GM23338 (cell line): ENCODE measurements around the gene NDUFS7. TPM values are rescaled to one million over a fixed set of nuclear protein-coding genes. Genes with fewer than 3 reads are reported as not detected.
A peak's percentile ranks its signal among the peaks of the same experiment; 100 is the strongest.

Experiments used
- ATAC-seq: fragments of 200-7000 bp; cut with Tn5 transposase; 3 replicates; pipeline ENCODE4 v1.9.1; 2020
- DNase-seq: peaks from one replicate; pipeline ENCODE4 v3.0.0-alpha.2; 2015; ENCODE audit warnings: low spot score
- H2AFZ ChIP-seq: fragments of 200-600 bp; sonication (generic); 2 replicates; pipeline ENCODE4 v1.8.0; 2016; ENCODE audit warnings: antibody characterized with exemption, mild to moderate bottlenecking, moderate library complexity
- H3F3A ChIP-seq: fragments of 200-600 bp; sonication (generic); replicated peaks from 2 replicates; pipeline ENCODE4 v1.8.0; 2017; ENCODE audit warnings: antibody characterized with exemption, mixed run types, low read depth
- H3K27ac ChIP-seq: fragments of 200-600 bp; sonication (generic); 2 replicates; pipeline ENCODE4 v1.6.1; 2016; ENCODE audit warnings: low read depth
- H3K27me3 ChIP-seq: fragments of 200-600 bp; sonication (generic); 2 replicates; pipeline ENCODE4 v1.8.0; 2016; ENCODE audit warnings: mild to moderate bottlenecking, mixed run types, moderate library complexity; ENCODE audit not compliant: insufficient read depth
- H3K36me3 ChIP-seq: fragments of 200-600 bp; sonication (generic); 2 replicates; pipeline ENCODE4 v1.8.0; 2016; ENCODE audit warnings: mild to moderate bottlenecking; ENCODE audit not compliant: insufficient read depth
- H3K4me1 ChIP-seq: fragments of 200-600 bp; sonication (generic); 2 replicates; pipeline ENCODE4 v1.8.0; 2016; ENCODE audit warnings: mild to moderate bottlenecking, moderate library complexity; ENCODE audit not compliant: insufficient read depth
- H3K4me2 ChIP-seq: fragments of 200-600 bp; sonication (generic); 2 replicates; pipeline ENCODE4 v1.7.1; 2017; ENCODE audit warnings: mixed run types
- H3K4me3 ChIP-seq: fragments of 200-600 bp; sonication (generic); 2 replicates; pipeline ENCODE4 v1.6.1; 2016; ENCODE audit warnings: mixed run types
- H3K79me2 ChIP-seq: fragments of 200-600 bp; sonication (generic); replicated peaks from 2 replicates; pipeline ENCODE4 v1.8.0; 2017; ENCODE audit warnings: mild to moderate bottlenecking; ENCODE audit not compliant: insufficient read depth
- H3K9me2 ChIP-seq: fragments of 200-600 bp; sonication (generic); 2 replicates; pipeline ENCODE4 v1.8.0; 2017; ENCODE audit not compliant: insufficient read depth
- H4K20me1 ChIP-seq: fragments of 200-600 bp; sonication (generic); replicated peaks from 2 replicates; pipeline ENCODE4 v1.8.0; 2017; ENCODE audit warnings: mild to moderate bottlenecking; ENCODE audit not compliant: insufficient read depth
- H3K27ac Mint-ChIP-seq: 2 replicates; pipeline ENCODE4 v1.8.0; 2020; ENCODE audit warnings: inconsistent platforms, mild to moderate bottlenecking, moderate library complexity, mixed read lengths
- H3K27me3 Mint-ChIP-seq: 3 replicates; pipeline ENCODE4 v1.8.0; 2022; ENCODE audit warnings: low read depth, mild to moderate bottlenecking, moderate library complexity, mixed read lengths, inconsistent platforms; ENCODE audit not compliant: insufficient read depth, poor library complexity
- H3K36me3 Mint-ChIP-seq: 3 replicates; pipeline ENCODE4 v1.8.0; 2021; ENCODE audit warnings: low read depth, mild to moderate bottlenecking, inconsistent platforms, moderate library complexity, mixed read lengths
- H3K4me1 Mint-ChIP-seq: 3 replicates; pipeline ENCODE4 v1.8.0; 2020; ENCODE audit warnings: mild to moderate bottlenecking, inconsistent platforms, mixed read lengths
- H3K4me3 Mint-ChIP-seq: 3 replicates; pipeline ENCODE4 v1.8.0; 2021; ENCODE audit warnings: moderate library complexity, mild to moderate bottlenecking, inconsistent platforms, mixed read lengths
- H3K9me3 Mint-ChIP-seq: 3 replicates; pipeline ENCODE4 v1.8.0; 2020; ENCODE audit warnings: moderate library complexity, mild to moderate bottlenecking, inconsistent platforms, mixed read lengths
- CREB1 ChIP-seq: fragments of 250-450 bp; sonication (Bioruptor Pico); IDR thresholded peaks from 2 replicates; pipeline ENCODE4 v1.5.0; 2020; ENCODE audit warnings: low read depth, mild to moderate bottlenecking, moderate library complexity
- CTCF ChIP-seq, 2 experiments: fragments of 200-600 bp in 1 of 2; sonication (generic) in 1 of 2; conservative IDR thresholded peaks; 2 replicates each; pipeline versions ENCODE4 v1.5.1 to v1.6.1; 2016 to 2017; ENCODE audit warnings: antibody characterized with exemption in 2 of 2, low read depth in 2 of 2, mild to moderate bottlenecking in 2 of 2, moderate library complexity in 1 of 2
- JUNB ChIP-seq: IDR thresholded peaks from one replicate; pipeline ENCODE4 v1.6.1; 2016; ENCODE audit warnings: antibody characterized with exemption; ENCODE audit not compliant: unreplicated experiment
- NANOG ChIP-seq: IDR thresholded peaks from 2 replicates; pipeline ENCODE4 v1.6.1; 2016; ENCODE audit warnings: antibody characterized with exemption, borderline replicate concordance
- POLR2AphosphoS5 ChIP-seq: IDR thresholded peaks from 2 replicates; pipeline ENCODE4 v1.6.1; 2016; ENCODE audit warnings: antibody characterized with exemption, low read depth
- REST ChIP-seq: IDR thresholded peaks from one replicate; pipeline ENCODE4 v1.6.1; 2018; ENCODE audit warnings: antibody characterized with exemption; ENCODE audit not compliant: unreplicated experiment
- STAT1 ChIP-seq: IDR thresholded peaks from one replicate; pipeline ENCODE4 v1.6.1; 2016; ENCODE audit warnings: antibody characterized with exemption; ENCODE audit not compliant: unreplicated experiment
- ZNF114 ChIP-seq: fragments of 250-450 bp; sonication (Bioruptor Pico); IDR thresholded peaks from 2 replicates; pipeline ENCODE4 v1.5.0; 2020; ENCODE audit warnings: mild to moderate bottlenecking, moderate library complexity
- ZNF331 ChIP-seq: fragments of 250-450 bp; sonication (Bioruptor Pico); IDR thresholded peaks from 2 replicates; pipeline ENCODE4 v1.5.0; 2020; ENCODE audit warnings: low read depth, mild to moderate bottlenecking, moderate library complexity
- polyA plus RNA-seq: library from polyadenylated mRNA; unstranded; fragments of >200 nt; fragmentation: Nextera tagmentation; extraction: Ambion mirVana; gene quantifications from 2 replicates; pipeline ENCODE4 v1.2.1, GENCODE V29; 2016
- total RNA-seq: library from RNA; depleted of rRNA; stranded (reverse); fragments of >200 nt; shearing (Covaris generic); gene quantifications from 2 replicates; pipeline ENCODE4 v1.2.3, GENCODE V29; 2014
- TF ChIP-seq, protein P1 (sequence below): IDR thresholded peaks from 2 replicates; pipeline ENCODE4 v1.6.1; 2016; ENCODE audit warnings: antibody characterized with exemption

The NDUFS7 gene
- total and polyA plus RNA-seq, 2 experiments from 2014 or later = 132 to 203 TPM

GRCh38 chr19:1353144-1353543, 30.6 kb upstream of the NDUFS7 start:
- Mint-ChIP-seq H3K4me1 (peaks cover 28% of the 10 kb centered on the region), H3K4me3 (no peak overlapping the region), H3K9me3 (peaks cover 2% of the 10 kb centered on the region; the same call in 2 of the 3 replicates), H3K27me3 (peaks cover 11% of the 10 kb centered on the region), H3K27ac (no peak overlapping the region), H3K36me3 (peaks cover 16% of the 10 kb centered on the region)
- Histone ChIP-seq H3K4me1 (peaks cover 26% of the 10 kb centered on the region), H3K4me2 (no peak overlapping the region), H3K27ac (no peak overlapping the region), H3F3A (peaks cover 40% of the 10 kb centered on the region), H2AFZ (no peak overlapping the region), H3K4me3 (no peak overlapping the region), H3K36me3 (no peaks in the 10 kb centered on the region), H3K27me3 (no peaks in the 10 kb centered on the region), H3K79me2 (peaks cover 19% of the 10 kb centered on the region), H3K9me2 (no peaks in the 10 kb centered on the region), H4K20me1 (peaks cover 19% of the 10 kb centered on the region)
- no peak for DNase-seq
- TF ChIP-seq CREB1 (CRISPR knock-in tag) = no peak
- no peak for ATAC-seq

DNA sequence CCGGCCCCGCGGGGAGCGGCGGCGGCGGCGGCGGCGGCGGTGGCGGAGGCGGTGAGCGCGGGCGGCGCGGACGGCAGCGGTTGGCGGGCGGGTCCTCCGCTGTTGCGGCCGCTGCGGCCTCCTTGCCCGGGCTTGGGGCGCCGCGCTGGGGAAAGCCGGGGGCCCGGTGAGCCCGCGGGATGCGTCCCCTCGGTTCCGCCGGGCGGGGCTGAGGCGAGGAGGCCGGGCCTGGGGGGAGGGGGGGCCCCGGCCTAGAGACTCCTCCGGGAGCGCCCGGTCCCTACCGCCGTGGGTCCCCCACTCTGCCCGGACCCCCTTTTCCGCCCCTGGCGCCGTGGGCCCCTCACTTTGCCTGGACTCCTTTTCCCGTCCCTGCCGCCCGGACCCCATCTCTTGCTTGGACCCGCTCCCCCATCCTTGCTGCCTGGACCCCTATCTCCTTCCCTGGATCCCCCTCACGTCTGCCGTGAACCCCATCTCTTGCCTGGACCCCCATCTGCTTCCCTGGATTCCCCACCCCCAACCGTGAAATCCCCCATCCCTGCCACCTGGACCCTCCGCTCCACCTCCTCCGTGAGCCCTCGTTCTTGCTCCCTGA, 28.6 kb upstream of the NDUFS7 start:
- Histone ChIP-seq H3K4me3 (peak overlapping the region; percentile 72), H3K27me3 (no peaks in the 10 kb centered on the region), H3K4me1 (peaks cover 35% of the 10 kb centered on the region), H3K36me3 (peaks cover 11% of the 10 kb centered on the region), H3K4me2 (peak overlapping the region; percentile 92), H3K9me2 (no peaks in the 10 kb centered on the region), H4K20me1 (peaks cover 33% of the 10 kb centered on the region), H2AFZ (no peak overlapping the region), H3K79me2 (peaks cover 33% of the 10 kb centered on the region), H3F3A (peaks cover 45% of the 10 kb centered on the region), H3K27ac (no peak overlapping the region)
- H3K4me3 Mint-ChIP-seq = peak overlapping the region; percentile 92
- no peak for DNase-seq
- ATAC-seq = no peak
- TF ChIP-seq JUNB (no peak), STAT1 (no peak), POLR2AphosphoS5 (no peak), REST (no peak), ZNF114 (CRISPR knock-in tag) (no peak), ZNF331 (CRISPR knock-in tag) (no peak), CTCF (conservative IDR thresholded peaks at IDR 0.05; ENCODE audit: low read depth in 2 of 2) (no peak), CREB1 (CRISPR knock-in tag) (no peak), NANOG (no peak)
- TF ChIP-seq, protein P1, sequence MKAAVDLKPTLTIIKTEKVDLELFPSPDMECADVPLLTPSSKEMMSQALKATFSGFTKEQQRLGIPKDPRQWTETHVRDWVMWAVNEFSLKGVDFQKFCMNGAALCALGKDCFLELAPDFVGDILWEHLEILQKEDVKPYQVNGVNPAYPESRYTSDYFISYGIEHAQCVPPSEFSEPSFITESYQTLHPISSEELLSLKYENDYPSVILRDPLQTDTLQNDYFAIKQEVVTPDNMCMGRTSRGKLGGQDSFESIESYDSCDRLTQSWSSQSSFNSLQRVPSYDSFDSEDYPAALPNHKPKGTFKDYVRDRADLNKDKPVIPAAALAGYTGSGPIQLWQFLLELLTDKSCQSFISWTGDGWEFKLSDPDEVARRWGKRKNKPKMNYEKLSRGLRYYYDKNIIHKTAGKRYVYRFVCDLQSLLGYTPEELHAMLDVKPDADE = no peak
- H3K4me1 Mint-ChIP-seq = peaks cover 46% of the 10 kb centered on the region
- H3K27ac Mint-ChIP-seq = peak overlapping the region; percentile 84; the same call in 1 of the 2 replicates
- H3K9me3 Mint-ChIP-seq = peaks cover 2% of the 10 kb centered on the region; the same call in 1 of the 3 replicates
- peaks cover 11% of the 10 kb centered on the region for H3K27me3 Mint-ChIP-seq
- H3K36me3 Mint-ChIP-seq = peaks cover 36% of the 10 kb centered on the region
